ENCODE data around the gene MVB12B.

Gene MVB12B

GRCh38 chr9:126479515-126479914, 152.9 kb downstream of the MVB12B start:
- no peak for DNase-seq

DNA sequence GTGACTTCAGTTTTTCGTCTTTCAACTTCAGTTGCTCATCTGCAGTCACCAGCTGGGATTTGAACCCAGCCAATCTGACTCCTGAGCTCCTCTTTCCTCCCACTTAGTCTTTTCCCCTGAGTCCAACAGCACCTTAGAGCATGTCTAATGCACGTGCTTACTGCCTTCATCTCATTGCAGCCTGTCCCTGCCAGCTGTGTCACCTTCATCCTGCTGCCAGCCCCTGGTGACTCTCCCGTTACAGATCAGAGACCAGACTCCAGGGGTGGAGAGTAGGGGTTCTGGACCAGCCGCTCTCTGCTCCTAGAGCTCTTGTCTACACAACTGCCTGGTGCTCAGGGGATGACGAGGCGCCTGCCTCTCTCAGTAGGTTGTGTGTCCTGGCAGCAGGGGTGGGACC, 154.2 kb downstream of the MVB12B start:
- no peak for DNase-seq

DNA sequence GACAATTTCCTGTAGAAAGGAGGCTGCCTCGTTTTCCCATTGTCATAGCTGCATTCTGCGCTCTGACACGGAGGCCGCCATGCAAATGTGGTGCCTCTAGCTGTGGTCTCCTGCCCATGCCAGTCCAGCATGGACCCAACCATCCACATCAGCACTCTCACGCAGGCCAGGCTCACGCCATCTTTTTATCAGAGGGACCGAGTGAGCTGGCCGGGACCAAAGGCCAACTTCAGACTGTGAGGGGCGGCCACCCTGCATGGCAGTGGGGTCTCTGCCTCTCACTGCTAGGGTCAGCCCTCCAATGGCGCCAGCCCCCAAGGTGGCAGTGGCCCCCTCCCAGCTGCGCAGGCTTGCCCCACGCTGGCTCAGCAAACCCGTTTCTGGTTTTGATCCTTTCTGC, 155.2 kb downstream of the MVB12B start:
- no peak for DNase-seq

DNA sequence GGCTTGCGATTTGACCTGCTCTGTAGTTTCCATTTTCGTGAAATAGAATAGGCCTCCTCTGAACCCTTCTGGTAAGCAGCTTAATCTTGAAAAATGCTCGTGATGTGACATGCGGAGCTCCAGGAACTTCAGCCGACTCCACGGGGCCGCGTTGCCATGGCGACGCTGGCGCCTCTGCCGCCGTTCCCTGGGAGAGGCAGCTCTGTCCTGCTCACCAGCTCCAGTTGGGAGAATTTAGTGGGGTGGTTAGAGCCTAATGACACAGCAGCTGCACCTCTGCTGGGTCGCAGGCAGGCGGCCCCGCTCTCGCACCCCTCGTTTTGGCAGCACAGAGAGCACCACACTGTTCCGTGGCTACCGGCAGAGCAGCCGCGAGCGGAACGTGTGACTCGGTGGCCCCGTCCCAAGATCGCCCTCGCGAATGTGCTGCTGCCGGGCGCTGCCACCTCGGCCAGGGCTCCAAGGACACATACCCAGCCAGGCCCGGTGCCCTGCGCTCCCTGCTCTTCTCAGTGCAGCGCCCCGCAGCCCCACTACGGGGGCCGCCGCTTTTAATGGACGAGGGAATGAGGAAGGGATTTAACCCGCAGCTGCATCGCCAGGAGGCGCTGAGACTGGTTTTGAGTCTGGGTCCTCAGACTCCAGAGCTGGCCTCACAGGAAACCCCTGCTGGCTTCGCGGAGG, 155.9 kb downstream of the MVB12B start:
- DNase-seq, result no peak

DNA sequence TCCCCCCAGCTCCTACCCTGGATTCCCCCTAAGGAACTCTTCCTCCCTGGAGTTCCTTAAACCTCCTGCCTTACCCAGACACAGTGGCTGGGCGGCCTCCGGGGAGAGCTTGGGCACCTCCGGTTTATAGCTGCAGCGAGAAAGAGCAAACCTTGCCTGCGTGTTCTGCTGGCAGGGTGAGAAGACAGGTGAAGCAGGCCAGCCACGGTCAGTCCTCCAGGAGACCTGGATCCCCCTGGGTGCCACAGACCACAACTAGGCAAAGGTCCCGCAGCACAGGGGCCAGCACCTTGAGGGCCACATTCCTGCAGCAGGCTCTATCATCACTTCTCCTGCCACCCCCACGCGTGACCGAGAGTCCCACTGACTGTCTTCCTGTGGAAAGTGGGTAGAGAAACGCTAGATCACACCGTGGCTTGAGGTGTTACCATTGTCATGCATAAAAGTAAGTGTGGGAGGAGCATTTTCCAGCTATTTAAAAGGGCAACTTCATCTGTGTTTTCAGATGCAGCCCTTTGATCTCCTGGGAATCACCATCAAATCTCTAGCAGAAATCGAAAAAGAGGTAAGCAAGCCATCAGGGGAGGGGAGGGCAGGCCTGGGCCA, 156.9 kb downstream of the MVB12B start:
- DNase-seq, result no peak

DNA sequence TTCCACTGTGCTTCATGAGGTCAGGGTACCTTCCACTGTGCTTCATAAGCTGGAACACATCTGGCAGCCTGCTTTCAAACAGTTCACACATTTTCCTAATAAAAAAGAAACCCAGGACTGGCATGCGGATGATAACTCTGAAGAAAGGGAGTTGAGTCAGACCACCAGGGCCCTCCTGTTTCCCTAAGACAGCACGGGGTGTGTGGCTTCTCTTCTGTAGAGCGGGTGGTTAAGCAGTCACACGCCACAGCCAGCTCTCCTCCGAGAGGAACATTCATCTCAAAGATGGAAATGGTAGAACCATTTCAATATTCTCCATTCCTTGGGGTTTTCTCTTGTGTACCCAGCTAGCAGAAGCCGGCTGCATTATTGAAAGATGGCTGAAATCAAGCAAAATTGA, 159.0 kb downstream of the MVB12B start:
- no peak for DNase-seq

DNA sequence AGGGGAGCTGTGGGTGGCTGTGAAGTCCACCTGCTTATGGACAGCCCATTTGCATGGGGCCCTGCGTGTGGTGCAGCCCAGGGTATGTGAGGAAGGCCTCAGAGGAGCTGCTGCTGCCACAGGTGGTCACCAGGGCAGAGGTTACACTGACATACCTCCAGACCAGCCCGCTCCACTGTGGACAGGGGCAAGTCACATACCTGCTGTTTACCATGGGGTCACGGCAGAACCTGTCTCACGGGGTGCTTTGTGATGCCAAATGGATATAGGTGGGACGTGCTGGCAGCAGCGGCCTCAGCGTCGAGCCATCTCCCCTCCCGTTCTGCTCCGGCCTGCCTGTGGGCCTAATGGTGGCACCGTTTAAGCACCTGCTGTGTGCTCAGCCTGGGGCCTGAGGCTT, 159.6 kb downstream of the MVB12B start:
- no peak for DNase-seq

DNA sequence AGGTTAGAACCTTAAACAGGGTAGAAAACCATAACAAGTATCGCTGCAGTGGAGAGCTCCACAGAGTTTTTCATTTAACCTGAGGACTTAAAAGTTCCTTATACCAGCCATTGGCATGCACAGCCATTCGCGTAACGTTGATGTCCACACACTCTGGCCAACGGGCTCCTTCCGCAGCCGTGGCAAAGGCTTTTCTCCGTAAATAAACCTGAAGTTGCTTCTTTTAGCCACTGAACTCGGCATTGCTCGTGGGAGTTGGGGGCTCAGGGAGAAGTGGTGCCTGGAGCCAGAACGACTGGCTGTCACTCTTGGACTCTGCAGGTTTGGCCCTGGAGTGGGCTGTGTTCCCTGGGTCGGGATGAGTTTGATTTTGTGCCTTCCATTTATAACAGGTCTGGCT, 161.2 kb downstream of the MVB12B start:
- no peak for DNase-seq

- no peak for DNase-seq
These were observed 161.7 kb downstream of the MVB12B start for GRCh38 chr9:126488310-126488709.

DNA sequence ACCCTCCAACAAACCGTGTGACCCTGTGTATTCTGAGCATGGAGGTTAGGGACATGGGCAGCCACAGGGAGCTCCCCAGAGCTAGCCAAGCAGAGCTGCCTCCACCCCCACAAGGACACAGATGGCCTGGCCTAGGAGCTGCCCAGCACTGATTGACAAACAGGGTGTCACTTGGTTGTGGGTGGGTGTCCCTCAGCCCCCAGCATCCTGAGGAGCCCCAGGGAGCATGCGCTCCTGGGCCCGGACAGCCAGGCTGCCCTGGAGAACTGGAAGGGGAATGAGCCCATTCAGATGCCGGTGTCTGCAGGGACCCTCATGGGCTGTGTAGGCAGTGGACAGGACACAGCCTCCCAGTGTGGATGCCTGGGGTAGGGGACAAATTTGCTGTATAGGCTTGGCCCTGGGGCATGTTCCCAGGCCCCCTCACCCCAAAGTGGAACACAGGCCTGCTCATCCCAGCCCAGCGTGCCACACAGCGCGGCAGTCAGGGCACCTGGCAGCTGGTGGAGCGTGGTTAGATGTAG, 162.3 kb downstream of the MVB12B start:
- no peak for DNase-seq

- no peak for DNase-seq
These were observed 163.1 kb downstream of the MVB12B start for GRCh38 chr9:126489581-126490213.

GRCh38 chr9:126490214-126490631, 163.6 kb downstream of the MVB12B start:
- DNase-seq, result no peak

DNA sequence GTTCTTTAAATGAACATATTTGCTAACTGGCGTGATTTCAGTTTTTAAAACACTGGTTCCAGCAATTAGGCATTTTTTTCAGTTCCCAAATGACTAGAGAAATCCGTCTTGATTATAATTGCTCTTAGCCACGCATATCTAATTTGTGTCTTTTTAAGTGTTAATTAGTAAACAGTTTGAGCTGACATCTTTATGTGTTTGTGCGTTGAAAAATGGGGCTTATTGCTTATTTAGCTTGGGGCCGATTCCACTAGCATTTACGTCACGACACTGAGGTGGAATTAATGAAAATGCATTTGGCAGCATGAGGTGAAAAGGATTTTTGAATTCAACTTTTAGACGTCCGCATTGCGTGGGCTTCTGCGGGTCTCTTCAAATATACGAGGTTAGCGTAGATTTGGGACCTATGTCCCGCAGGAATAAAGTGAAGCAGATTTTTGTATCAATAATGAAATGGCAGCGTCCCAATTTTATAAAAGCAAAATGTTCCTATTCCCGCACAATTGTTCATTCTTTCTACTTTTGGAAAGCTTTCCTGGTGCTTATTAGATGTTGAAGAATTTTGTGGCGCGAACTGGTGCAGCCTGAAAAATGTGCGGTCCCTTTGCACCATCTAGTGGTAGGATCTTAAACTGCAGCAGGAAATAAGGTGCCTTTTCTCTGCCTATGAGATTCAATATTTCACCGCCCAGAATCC, 164.4 kb downstream of the MVB12B start:
- DNase-seq, result peak; percentile 80

DNA sequence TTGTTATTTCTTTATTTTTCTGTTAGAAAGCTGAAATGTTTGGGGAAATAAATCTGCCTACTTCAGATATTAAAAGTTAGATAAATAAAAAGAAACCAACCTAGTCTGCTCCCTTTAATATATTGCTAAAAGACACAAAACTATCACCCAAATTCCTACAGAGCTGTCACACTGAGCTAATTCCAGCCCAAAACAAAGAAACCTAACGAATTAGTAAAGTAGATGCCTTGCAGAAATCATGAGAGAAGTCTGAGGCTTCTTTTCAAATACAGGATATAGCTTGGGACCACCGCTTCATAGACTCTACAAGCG, 164.9 kb downstream of the MVB12B start:
- no peak for DNase-seq

GRCh38 chr9:126491949-126492348, 165.3 kb downstream of the MVB12B start:
- DNase-seq, result no peak

- DNase-seq, result no peak
These were observed 167.6 kb downstream of the MVB12B start for GRCh38 chr9:126494264-126494663.

DNA sequence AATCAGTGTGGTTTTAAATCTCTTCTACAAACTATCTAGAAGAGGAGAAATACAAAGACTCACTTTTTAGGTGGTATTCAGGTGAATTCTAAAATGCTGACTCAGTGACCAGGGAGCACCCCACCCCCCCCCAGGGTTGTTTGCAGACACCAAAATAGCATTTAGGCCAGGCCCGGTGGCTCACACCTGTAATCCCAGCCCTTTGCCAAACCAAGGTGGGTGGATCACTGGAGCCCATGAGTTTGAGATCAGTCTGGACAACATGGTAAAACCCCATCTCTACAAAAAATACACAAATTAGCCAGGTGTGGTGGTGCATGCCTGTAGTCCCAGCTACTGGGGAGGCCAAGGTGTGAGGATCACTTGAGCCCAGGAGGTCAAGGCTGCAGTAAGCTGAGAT, 168.1 kb downstream of the MVB12B start:
- DNase-seq, result no peak

DNA sequence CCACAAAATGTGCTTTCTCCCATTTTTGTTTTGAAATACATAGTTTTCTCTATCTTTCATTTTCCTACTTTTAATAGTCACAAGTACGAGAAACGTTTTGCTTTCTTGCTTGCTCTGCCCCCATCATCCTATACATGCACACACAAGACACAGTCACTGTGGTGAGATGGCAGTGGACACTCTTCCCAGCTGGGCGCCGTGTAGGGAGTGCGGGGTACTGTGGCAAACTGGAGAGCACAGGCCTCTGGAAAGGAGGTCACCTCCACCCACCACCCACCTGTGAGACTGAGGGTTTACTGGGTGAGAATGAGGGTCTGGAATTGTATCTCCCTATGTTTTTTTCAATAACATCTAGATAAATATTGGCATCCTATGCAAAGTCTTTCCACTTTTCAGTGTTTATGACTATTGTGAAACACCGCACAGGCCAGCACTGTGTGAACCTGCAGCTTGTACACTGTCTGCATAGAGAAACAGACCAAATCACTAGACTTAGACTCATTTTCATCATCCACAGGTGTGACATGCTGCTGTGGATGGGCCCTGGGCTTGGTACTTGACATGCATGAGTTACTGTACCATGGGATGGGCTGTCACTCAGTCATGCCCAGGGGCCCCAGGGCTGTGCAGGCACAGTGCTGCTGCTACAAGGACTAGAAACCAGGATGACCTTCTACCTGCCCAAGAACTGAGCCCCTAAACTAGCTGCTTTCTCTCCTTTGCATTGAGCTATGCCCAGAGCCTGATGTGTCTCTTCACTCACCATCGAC, 169.0 kb downstream of the MVB12B start:
- DNase-seq, result no peak

DNA sequence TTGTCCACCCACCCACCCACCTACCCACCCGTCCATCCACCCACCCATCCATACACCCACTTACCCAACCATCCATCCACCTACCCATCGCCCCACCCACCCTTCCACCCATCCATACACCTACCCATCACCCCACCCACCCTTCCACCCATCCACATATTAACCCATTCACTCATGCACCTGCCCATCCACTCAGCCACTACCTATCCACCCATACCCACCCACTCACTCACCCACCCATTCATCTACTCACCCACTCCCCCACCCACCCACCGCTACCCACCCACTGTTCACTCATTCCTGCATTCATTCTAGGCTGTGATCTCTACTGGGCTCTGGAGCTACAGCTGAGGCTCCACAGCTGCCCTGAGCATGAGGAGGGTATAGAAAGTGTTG, 169.6 kb downstream of the MVB12B start:
- DNase-seq, result no peak

DNA sequence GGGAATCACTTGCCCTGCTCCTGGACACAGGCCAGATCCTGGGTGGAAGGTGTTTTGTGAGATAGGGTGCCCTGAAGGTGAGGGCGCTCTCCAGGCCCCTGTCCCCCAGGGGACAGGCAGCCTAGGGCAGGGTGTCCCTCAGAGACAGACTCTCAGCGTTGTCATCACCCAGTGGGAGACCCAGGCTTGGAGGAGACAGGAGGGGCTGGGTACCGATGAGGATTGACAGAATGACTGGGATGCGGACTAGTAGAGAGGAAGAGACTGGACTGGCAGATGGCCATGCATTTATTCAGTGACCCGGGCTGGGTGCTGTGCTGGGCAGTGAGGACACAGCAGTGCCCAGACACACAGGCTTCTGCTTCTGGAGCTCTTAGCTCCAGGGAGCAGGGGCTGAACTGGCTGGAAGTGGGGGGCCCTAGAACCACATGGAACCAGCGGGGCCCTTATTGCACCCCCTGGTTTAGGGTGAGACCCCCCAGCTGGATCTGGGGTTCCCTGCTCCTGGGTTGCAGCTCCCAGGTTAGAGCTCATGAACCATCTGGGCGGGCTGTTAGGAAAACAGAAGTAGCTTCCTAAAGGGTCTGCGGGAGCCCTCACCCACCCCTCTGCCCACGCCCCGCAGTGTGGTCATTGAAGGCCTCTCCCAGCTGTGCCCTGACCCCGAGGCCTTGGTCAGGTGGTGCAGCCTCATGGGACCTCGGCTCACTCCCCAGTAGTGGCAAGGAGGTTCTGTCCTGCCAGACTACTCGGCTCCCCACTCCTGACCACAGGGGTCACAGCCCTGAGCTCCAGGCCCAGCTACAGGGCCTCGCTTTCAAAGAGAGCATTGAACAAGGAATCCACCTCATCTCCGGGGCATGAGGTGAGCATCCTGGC, 170.4 kb downstream of the MVB12B start:
- DNase-seq, result no peak

GRCh38 chr9:126497660-126498275, 171.1 kb downstream of the MVB12B start:
- DNase-seq, result no peak

DNA sequence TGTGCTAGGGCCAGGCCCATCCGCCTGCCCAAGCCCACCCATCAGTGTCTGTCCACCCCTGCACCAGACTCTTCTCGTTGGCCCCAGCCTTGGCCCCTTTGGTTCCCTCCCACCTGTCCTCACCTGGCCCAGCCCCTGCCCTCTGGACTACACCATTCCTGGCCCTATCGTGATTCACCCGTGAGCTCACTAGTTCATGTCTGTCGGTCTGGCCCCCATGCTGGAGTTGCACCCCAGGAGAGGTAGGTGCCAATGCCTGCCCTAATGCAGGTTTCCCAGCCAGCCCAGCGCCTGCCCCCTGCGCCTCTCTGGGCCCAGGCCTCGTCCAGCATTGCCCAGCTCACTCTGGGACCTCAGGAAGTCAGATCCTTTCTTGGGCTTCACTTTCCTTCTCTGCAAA, 171.7 kb downstream of the MVB12B start:
- no peak for DNase-seq
